Activated T-cell treated with anti-CD3 and anti-CD28 coated beads for 48 hours (primary cell): ENCODE data around the gene PCNX2.
"Not testable (repeated sequence)": the region's sequence is repeated elsewhere in the genome, so short reads cannot be mapped to it uniquely, and the experiment has no call there.

ENCODE experiments used
- DNase-seq: peaks from one replicate; pipeline ENCODE4 v3.0.0-alpha.2; 2020; ENCODE audit warnings: low read depth

The PCNX2 gene

DNA sequence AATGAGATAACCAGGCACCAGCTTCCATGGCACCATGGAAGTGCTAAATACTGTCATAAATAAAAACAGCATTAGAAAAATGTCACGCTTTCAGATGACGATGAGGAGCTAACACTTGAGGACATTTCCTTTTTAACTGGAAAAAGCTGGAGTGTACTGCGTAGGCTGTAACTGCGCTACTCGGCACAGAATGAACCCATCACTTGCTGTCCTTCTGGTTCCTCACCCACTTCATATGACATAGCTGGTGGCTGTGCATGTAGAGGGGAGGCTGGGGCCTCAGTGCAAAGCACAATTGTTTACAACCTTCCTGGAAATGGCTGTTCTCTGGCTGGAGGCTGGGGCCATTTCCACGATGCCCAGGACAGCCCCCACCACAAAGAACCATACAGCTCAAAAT is 289.4 kb downstream of the PCNX2 start:
- DNase-seq = no peak

DNA sequence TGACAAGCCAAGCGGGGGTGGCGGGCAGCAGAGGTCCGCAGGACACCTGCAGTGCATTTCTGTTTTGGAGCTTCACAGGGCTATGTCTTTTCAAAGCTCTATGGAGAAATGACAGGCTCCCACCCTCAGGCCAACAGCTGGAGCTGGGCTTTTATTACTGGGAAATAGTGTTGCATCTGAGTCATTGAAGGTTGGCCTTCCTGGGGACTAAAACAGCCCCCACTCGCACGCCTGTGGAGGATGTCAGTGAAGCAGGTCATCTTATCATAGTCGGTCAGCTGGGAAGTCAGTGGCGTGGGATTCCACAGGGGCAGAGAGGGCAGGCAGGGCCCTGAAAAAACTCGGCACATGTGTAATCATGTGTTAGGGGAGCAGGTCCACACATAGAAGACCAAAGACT is 289.8 kb downstream of the PCNX2 start:
- DNase-seq = no peak

DNA sequence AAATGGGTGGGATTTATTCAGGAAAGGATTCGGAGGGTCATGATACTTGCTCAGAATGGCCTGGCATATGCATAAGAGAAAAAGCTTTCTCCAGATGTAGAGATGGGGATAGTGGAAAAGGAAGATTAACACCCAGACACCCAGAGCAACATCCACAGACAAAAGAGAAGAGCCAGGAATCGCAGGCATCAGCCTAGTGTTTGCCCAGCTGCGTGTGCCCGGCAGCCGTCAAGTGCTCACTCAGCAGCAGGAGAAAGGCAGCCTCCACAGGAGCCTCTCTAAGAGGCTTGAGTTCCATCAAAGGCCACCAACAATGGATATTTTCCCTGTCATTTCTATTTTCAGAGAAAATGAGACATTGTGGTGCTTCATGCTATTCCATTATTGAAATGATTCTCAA is 290.4 kb downstream of the PCNX2 start:
- no peak for DNase-seq

DNA sequence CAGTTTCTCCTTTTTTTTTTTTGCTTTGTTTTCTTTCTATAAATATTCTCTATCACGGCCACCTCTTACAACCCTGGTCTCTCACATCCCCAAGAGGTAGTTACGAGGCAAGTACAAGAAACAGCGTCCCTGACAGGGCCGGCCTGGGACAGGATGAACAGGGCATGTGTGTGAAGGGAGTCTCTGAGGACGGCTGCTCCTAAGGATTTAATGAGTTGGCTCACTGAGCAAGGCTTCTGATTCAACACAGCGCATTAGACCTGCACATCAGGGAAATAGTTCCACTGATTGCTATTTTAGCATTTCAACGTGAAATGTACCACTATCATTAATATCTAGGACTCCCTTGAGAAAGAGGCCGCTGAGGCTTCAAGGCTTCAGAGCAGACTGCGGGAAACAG is 291.1 kb downstream of the PCNX2 start:
- DNase-seq = no peak

DNA sequence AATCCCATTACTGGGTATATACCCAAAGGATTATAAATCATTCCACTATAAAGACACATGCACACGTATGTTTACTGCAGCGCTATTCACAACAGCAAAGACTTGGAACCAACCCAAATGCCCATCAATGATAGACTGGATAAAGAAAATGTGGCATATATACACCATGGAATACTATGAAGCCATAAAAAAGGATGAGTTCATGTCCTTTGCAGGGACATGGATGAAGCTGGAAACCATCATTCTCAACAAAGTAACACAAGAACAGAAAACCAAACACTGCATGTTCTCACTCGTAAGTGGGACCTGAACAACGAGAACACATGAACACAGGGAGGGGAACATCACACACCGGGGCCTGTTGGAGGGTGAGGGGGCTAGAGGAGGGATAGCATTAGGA is 291.9 kb downstream of the PCNX2 start:
- DNase-seq = not testable (repeated sequence)

DNA sequence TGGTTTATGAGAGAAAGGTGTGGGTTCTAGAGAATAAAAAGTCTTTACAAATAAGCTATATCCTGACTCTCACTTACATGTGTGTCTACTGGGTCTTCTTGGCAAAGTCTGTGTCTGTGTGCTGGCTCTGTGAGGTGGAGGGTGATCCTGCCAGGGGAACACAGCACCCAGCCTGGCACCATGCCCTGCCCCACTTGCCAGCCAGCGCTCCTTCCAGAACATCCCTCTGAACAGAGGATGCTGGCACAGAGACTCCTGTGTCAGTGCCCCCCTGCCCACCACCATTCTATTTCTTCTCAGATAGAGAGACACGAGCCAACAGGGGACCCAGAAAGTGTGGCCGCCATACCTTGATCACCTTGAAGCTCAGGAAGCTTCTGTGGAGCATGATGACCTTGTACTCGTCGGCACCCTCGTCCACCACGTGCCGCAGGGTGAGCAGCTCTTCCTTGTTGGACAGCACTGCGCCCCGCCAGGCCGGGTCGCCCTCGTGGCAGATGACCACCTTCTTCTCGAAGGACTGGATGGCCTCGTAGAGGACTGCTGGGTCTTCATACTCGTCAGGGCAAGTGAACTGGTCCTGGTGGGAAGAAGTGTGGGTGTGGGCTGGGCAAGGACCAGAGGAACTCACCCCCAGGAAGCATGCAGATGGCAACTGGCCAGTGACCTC is 295.4 kb downstream of the PCNX2 start:
- DNase-seq = no peak

DNA sequence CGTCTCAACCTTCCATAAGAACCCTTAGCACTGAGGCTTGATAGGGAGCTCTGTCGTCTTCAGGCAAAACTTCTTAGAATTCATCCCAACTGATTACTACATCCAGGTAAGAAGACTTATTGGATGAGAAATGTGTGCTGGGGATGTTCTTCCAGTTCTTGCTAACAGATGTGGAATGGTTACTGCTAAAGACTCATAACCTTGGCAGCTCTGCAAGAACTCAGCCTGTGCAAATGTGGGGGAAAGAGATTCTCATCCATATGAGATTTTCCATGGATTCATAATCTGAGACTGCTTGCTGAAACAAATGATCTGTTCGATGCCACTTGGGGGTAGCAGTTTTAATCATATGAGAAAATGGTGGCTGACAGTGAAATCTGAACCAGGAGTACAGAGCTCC is 296.9 kb downstream of the PCNX2 start:
- DNase-seq = no peak

DNA sequence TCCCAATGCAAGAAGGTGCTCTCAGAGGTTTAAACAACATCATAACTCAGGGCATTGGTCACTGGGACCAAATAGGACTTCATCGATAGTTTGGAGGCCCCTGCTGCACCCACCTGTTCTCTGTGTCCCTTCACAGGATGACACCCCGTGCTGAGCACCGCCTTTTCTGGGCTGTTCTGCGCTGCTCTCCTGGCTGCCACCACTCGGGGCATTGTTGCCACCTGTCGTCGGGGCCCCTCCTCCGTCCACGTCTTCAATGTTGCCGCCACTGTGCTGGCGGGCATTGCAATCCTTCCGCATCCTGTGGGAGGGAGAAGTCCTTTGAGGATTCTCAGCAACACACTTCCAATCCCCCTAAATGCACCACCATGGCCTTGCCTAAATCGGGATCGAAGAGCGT is 297.4 kb downstream of the PCNX2 start:
- DNase-seq = no peak

DNA sequence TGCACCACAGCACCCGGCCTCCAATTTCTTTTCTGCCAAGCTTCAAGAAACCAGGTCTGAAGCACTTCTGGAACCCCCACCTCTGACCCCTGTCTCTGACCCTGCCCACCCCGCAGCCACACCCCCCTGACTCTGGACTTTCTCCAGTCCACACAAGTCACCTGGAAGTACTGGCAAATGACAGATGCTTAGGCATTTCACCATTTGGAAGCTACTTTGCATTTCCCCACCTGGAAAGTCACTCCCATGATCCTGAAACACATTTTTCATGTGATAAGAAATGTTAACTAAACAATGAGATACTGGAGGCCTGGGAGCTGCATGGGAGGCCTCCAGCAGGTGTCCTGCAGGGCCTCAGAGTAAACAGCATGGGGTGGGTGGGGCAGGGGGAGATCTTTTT is 299.4 kb downstream of the PCNX2 start:
- no peak for DNase-seq

DNA sequence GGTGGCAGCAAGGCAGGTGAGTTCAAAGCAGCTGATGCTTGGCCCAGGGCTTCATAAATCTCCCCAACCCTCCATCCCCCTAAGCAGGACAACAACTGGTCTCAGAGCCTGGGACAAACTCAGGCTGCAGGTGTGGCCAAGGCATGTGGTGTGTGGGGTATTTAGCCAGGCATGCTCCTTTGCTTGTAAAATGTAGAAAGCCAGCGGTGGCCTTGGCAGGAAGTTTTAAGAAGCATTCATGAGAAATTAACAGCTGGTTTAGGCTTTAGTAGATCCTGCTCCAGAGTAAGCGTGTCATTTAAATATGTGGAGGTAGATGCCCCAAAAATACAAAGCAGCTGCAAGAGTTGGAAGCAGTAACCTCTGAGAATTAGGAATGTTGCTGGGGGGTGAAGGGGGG is 300.3 kb downstream of the PCNX2 start:
- DNase-seq = no peak

DNA sequence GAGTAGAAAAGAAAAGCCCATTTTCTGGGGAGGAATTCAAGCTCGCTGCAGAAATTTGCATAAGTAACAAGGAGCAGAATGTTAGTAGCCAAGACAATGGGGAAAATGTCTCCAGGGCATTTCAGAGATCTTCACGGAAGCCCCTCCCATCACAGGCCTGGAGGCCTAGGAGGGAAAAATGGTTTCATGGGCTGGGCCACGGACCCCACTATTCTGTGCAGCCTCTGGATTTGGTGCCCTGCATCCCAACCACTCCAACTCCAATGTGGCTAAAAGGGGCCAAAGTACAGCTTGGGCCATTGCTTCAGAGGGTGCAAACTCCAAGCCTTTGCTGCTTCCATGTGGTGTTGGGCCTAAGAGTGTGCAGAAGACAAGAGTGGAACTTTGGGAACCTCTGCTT is 302.0 kb downstream of the PCNX2 start:
- no peak for DNase-seq

DNA sequence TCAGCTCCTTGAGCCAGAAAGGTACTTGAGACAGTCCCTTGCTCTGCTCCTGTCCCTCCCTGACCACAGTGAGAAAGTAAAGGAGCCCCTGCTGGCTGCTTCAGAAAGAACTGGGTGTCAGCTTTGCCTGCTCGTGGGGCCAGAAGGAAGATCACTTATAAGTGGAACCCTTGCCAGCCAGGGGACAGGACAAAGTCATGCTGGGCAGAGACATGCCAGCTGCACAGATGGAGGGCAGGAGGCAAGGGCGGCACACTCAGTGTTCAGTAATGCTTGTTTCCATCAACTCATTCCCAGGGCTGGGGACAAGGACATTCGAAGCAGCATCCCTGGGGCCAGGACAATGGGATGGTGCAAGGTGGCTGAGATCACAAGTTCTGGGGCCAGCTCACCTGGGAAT is 303.3 kb downstream of the PCNX2 start:
- no peak for DNase-seq

DNA sequence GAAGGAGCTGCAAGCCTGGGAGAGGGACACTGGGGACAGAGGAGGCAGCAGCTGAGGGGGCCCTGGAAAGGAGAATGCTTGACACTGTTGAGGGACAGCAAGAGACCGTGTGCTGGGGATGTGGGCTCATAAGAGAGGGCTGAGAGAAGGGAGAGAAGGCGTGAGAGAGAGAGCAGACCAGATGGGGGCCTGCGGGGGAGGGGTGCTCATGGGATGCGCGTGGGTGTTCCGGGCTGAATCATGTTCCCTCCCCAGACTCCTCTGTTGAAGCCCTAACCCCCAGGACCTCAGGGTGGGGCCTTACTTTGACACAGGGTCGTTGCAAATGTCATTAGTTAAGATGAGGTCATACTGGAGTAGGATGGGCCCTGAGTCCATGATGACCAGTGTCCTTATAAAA is 304.3 kb downstream of the PCNX2 start:
- no peak for DNase-seq

DNA sequence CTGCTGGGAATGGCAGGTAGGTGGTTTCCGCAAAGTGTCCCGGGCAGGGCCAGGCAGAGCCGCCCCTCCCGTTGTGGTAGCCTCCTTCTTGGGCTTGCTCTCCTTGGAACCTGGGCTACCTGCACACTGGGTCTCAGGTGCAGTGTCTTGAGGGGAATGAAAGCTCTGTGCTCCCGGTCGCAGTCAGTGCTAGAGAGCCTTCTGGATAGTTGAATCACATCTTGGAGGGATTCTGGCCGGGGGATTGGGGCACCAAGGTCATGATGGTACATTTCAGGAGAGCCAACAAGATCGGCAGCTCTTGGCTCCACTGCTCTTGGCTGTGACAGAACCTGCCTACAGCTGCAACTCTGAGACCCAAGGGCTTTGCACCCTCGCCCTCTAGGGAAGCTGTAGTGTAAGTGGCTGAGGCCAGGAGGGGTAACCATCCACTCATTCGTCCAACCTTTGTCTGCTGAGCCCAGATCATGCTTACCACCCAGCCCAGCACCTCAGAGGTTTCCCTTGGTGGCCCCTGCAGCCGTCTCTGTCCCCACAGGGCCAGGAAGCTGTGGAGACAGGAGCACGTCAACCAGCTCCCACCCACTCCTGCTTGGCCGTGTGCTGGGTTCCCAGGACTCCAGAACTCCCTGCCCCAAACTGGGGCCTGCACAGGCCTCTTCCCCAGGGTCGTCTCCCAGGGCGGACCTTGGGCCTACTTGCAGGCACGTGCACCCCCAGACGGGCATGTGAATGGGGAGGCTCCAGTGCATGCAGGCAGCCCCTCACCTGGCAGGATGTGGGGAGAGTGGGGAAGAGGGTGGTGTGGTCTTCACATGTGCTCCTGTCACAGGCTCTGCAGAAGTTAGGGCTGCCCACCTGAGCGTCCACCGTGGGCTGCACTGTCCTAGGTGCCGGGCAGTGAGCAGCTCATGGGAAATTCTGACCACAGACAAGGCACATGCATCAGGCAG is 305.1 kb downstream of the PCNX2 start:
- no peak for DNase-seq

DNA sequence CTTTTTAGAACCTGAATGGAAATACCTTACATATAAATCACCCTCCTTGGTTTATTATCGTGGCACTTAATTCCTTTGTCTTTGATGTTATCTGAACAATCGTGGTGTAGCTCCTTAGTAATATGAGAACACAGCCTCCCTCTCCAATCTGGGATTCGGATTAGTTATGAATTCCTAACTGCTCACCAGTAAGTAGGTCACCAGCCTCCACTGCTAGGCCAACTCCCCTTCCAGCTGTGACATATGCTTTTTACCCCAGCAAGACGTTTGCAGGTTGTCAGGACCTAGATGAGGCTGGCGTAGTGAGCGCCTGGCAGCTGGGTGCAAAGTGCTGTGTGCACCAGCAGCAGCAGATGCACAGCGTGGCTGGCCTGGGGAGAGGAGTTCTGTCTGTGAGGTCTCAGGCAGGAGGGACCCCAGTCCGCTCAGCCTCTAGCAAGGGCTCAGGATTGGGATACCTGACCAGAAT is 306.9 kb downstream of the PCNX2 start:
- no peak for DNase-seq

DNA sequence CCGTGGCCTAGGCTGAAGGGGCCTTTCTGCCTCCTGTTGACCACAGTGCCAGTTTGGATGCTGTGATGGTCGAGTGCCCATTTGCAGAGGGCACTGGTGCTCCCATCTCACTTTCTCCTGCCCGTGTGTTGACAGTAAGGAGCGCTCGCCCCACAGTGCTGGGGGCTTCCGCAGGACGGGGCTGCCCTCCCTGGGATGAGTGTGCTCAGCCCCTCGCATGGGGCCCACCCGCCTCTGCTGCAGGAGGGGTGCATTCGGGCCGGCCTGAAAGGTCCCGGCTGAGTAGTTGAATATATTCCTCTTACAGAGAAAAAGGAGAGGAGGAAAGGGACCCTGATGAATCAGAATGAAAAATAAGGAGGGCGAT is 307.8 kb downstream of the PCNX2 start:
- no peak for DNase-seq

DNA sequence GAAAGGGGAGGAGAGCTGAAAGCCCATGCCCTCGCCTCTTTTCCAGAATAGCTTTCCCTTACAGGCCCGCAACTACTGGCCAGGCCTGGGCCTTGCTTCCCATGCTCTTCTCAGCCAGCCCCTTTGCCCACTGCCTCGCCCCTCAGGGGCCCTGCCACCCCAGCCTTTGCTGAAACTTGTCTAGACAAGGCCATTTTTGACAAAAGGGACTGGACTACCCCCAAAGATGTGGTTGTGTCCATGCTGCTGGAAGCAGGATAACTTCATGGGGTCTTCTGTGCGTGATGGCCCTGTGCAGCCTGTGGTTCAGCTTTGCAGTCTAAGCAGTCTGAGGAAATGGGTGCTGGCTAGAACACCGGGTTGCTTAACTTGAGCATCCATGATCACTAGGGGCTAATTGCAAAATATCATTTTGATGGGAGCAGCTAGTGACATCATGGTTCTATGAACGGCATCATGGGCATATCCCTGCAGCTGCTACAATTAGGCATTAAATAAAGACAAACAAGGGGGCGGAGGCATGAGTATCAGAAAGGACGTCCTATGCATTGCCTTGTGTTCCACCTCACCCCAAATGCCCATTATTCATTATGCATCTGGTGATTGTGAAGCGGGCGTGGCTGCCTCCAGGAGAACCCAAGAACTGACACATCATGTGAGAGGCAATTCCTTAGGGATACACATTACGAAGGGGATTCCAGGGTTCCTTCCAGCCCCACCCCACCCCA is 308.3 kb downstream of the PCNX2 start:
- no peak for DNase-seq

DNA sequence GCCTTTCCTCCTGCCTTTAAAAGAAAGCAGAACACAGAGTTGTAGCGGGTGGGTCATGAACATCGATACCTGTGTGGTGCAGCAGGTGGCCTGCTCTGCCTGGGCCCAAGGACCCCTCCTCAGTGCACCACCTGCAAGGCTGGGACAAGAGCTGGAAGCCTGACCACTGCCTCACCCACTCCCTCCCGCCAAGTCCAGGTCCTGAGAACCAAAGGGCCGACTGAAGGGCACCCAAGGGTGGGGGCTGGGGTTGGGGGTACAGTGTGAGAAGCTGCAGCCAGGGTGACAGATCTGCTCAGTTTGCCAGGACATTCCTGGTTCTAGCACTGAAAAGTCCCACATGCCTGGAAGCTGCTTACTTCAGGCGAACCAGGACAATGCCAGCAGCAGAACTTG is 309.0 kb downstream of the PCNX2 start:
- DNase-seq = no peak

DNA sequence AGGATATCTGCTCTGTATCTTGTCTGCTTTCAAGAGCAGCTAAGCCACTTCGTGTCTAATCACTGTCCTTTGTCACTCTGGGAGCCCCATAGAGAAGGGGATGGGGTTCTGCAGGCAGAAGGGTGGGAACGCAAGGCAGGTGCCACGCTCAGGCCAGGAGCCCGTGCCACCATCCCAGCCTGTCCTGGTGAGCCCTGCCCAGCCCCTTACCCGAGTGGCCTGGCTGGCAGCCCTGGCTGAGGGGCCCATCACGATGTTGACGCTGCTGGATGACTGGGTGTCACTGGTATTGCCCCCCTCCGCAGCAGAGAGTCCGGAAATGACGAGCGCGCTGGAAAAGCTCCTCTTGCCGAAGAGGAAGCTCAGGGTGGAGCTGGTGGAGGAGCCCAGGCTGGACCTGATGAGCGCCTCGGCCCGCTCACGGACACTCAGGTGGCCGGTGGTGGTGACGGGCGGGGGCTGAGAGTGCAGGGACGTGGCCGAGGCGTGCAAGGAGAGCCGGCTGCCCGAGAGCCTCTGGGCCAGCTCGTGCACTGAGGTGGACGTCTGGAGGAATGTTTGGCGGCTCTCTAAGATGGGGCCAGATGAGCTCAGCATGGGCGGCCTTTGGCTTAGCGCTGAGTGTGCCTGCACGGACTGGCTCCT is 309.5 kb downstream of the PCNX2 start:
- no peak for DNase-seq

DNA sequence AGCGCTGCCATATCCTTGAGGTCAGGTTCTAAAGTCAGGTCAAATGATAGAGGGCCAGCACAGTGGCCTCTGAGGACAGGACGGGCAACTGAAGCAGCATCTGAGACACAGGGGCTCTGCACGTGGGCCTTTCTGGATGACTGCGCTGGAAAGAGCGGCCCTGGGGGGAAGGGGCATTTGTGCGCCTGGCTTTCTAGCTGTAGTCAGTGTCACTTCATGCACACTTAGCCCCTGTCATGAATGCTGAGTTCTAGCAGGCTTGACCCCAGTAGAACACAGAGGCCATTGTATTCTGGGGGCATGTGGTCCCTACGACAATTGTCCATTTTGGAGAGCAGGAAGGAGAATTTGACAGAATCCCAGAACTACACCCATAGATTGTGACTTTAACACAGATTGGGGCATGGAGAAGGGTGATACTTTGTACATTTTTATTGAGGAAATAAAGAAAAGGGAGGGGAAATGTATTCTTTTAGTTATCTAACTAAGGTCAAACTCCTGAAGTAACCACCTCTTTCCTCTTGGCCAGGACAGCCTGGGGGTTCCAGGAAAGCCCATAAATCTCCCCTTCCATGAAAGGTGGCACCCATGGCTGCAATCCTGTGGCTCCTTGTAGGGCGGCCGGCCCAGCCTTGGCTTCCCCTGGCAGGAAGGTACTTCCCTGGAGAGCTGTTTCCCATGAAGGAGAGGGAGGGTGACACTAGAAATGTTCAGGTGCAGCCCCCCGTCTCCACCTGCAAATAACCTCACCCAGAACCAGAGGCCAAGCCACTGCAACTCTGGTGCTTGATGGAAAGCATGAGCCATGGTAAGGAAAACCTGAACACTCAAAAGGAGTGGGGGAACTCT is 310.7 kb downstream of the PCNX2 start:
- DNase-seq = no peak

DNA sequence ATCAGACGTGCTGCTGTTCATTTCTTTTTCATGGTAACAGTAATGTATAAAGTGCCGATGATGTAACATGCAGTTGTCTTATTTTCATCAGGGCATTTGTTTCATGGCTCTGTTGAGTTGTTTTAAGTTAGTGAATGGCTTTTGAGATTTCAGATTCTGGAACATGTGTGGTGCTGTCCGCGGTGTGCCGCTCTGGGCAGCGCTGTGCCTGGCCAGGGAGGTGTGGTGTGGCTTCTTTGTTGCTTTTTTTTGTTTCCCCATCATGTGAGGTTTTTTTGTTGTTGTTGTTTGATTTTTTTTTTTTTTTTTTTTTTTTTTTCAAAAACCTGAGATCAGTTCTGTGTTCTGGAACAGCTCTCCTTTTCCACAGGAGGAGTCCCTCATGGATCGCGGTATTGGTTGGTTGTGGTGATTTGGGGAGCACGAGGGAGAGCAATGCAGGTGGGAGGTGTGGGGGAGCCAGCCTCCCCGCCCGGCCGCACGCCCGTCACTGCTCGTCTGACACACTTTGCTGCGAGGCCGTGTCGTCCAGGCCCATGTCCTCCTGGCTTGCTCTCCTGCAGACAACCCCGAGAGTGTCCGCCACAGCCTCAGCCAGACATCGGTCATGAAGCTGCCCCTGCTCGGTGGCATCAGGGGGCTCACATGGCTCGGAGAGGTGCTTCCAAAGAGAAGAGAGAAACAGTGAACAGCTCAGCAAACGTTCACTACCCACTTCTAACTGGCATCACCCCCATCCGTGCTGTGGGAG is 311.5 kb downstream of the PCNX2 start:
- DNase-seq = no peak
